OCI-M2 (cell line): ENCODE data around the gene LAMB4.

Experiments
- DNase-seq: peaks from one replicate; lab custom pipeline; 2025; ENCODE audit not compliant: unreplicated experiment; lab: John Stamatoyannopoulos, UW

Gene LAMB4

DNA sequence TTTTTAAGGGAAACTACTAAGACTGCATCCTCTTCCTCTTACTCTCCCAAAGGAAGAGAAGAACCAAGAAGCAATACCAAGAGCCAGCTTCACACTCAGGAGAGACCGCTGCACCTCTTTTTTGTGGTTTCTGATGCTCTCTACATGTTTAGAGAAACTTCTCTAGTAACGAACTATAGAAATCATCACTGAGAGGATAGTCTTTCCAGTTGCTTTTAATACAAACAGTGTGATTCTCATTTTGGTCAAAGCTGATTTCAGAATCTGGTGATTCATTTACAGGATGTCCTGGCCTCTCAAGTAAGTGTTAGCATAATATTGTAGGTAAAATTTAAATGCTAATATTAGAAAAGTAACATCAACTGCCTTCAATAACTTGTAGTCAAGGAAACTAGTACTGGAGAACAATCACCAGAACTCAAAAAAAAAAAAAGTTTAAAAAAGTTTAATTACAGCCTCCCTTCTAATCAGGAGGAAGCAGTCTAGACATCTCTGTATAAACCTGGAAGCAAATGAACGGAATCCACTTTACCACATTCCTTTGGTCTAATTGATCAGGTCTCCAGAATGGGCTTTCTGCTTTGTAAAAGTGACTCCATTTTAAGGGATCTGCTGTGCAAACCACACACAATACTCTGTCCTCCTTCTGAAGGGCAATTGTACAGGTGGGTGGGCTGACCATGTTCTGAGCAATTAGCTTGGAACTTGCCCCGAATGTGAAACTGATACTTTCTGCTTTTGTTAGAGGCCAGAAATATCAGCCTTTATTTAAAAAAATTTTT, 130.2 kb downstream of the LAMB4 start:
- DNase-seq, result no peak

- no peak for DNase-seq
Observed at GRCh38 chr7:107998660-107999480, 131.3 kb downstream of the LAMB4 start.

DNA sequence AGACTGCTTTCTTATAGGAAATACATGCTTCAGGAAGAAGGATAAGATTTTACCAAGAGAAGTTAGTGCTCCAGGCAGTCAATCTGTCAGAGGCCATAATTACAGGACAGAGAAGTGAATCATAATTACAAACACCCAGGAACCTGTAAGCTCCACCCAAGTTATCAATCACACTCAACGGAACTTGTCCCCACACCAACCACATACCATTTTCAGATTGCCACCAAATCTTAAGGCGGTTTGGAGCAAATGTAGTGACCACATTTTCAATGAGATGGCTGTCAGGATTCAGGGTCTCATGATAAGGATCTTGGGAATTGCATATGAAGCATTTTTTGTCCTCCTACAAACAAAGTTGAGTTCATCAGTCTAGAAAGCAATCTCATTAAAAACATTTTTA, 132.0 kb downstream of the LAMB4 start:
- DNase-seq, result no peak

GRCh38 chr7:107996072-107996882, 133.9 kb downstream of the LAMB4 start:
- no peak for DNase-seq

GRCh38 chr7:107995184-107996071, 134.7 kb downstream of the LAMB4 start:
- DNase-seq, result no peak

- no peak for DNase-seq
Observed at GRCh38 chr7:107994421-107995030, 135.6 kb downstream of the LAMB4 start.

DNA sequence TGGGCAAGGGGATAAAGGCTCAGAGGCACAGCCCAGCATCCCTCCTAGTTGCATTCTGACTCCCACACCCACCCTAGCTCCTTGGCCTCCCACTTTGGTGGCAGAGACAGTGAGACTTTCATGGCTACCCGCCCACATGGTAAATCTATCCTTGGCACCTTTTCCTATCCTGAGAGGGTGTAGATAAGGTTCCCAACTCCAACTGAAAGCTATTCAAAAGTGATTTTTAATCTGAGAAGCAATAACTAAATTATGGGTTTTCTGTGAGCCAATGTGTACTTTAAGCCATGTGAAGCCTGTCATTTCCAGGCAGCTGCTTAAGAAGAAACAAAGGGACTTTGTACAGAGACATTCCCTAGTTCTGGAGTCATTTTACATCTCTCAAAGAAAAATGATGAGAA, 136.3 kb downstream of the LAMB4 start:
- no peak for DNase-seq

DNA sequence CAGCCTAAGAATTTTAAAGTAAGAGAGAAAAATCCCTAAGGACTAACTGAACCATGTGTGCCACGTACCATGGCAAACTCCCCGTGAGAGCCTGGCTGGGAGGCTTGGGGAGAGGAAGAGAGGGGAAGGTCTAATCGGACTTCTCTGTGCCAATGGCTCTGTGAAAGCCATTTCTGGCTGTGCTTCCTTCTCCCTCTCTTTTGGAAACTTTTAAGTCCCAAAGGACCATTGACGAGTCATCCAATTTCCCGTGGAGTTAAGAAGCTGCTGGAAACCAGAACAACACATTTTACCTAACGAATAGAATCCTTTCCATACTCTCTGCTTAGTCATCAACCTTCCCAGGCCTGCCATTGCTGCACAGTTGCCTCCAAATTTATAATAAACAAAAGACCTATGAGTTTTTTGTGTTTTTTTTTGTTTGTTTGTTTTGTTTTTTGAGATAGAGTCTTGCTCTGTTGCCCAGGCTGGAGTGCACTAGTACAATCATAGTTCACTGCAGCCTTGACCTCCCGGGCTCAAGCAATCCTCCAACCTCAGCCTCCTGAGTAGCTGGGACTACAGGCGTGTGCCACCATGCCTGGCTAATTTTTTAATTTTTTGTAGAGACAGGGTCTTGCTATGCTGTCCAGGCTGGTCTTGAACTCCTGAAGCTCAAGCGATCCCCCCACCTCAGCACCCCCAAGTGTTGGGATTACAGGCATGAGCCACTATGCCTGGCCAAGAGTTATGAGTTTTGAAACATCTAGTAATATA, 140.4 kb downstream of the LAMB4 start:
- no peak for DNase-seq

DNA sequence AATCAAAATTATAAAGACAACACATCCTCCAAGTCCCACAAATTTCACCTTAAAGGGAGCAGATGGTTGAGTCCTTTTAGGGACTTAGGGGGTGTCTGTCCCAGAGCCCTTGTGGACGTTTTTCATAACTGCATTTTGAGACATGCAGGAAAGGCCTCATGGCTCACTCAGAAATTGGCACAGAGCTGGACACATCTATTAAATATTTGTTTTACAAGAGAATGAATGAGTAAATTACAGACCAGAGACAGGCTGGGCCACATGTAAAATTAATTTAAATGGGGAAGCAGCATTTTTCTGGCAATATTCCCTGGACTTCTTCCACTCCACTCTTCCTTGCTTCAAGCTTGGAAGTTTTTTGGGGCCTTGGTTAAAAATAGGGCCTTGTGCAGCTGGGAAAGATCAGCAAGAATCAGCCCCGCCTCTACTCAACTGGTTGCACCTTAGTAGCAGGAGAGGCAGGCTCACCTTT, 147.2 kb downstream of the LAMB4 start:
- no peak for DNase-seq

GRCh38 chr7:107982042-107982840, 147.9 kb downstream of the LAMB4 start:
- DNase-seq, result no peak

- DNase-seq, result no peak
Observed at GRCh38 chr7:107981466-107981865, 148.7 kb downstream of the LAMB4 start.

GRCh38 chr7:107980671-107981190, 149.4 kb downstream of the LAMB4 start:
- no peak for DNase-seq

GRCh38 chr7:107980171-107980570, 150.0 kb downstream of the LAMB4 start:
- DNase-seq, result no peak

DNA sequence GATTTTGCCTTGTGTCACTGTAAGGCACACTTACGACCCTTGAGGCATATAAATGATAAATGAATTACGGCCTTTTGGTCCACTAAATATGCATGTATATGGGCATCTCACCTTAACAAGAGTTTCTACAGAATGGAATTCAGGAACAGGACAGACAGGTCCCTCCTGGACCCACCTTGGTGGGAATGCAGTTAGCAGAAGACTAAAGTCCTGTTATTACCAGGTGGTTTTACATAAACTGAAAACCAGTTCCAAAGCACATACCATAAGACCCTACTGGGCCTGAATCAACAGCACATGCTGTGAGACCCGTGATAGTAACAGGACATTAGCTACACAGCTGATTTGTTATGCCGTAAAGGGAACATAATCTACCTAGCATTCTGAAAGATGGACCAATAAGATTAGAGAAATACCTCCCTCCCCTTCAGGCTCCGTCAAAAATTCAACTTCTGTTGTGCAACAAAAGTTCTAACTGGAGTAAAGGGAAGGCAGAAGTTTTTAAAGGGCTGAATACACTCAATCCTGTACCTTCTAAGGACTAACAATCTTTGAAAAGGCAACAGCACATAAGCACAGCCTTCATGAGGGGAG, 151.2 kb downstream of the LAMB4 start:
- DNase-seq, result no peak

- DNase-seq, result no peak
Observed at GRCh38 chr7:107977048-107977447, 153.1 kb downstream of the LAMB4 start.

GRCh38 chr7:107976620-107977019, 153.5 kb downstream of the LAMB4 start:
- no peak for DNase-seq

- no peak for DNase-seq
Observed at GRCh38 chr7:107975394-107976013, 154.7 kb downstream of the LAMB4 start.
